H1 (cell line): ENCODE measurements around the gene CCDC40. TPM values are rescaled to one million over a fixed set of nuclear protein-coding genes. Genes with fewer than 3 reads are reported as not detected.

Experiments
- CEBPB ChIP-seq: IDR thresholded peaks from 2 replicates; pipeline ENCODE4 v1.6.1; 2012; ENCODE audit warnings: low read depth, low read length
- EGR1 ChIP-seq: IDR thresholded peaks from 2 replicates; pipeline ENCODE4 v1.6.1; 2011; ENCODE audit warnings: low read depth, low read length, borderline replicate concordance
- EZH2 ChIP-seq: fragments of 200-600 bp; sonication (generic); IDR thresholded peaks from 2 replicates; pipeline ENCODE4 v1.7.1; 2012; ENCODE audit warnings: low read depth, mild to moderate bottlenecking, moderate library complexity, low read length, inconsistent platforms; ENCODE audit not compliant: severe bottlenecking
- HDAC2 ChIP-seq, 2 experiments: fragments of 300-600 bp in 1 of 2; sonication (generic) in 1 of 2; IDR thresholded peaks; 2 replicates each; pipeline ENCODE4 v1.6.1; 2011 to 2012; ENCODE audit warnings: low read depth in 2 of 2, low read length in 2 of 2, mild to moderate bottlenecking in 2 of 2, moderate library complexity in 2 of 2, borderline replicate concordance in 1 of 2, inconsistent platforms in 1 of 2
- KDM4A ChIP-seq: IDR thresholded peaks from one replicate; pipeline ENCODE4 v1.7.1; 2012; ENCODE audit warnings: low read depth, mild to moderate bottlenecking, moderate library complexity, low read length, inconsistent platforms; ENCODE audit not compliant: severe bottlenecking
- KDM5A ChIP-seq: fragments of 200-600 bp; IDR thresholded peaks from 2 replicates; pipeline ENCODE4 v1.7.1; 2012; ENCODE audit warnings: mild to moderate bottlenecking, low read length, inconsistent platforms, mixed read lengths
- NANOG ChIP-seq: IDR thresholded peaks from 2 replicates; pipeline ENCODE4 v1.6.1; 2011; ENCODE audit warnings: low read length, low read depth, mild to moderate bottlenecking, inconsistent platforms; ENCODE audit not compliant: insufficient read depth, poor library complexity, severe bottlenecking
- POLR2A ChIP-seq, 2 experiments: IDR thresholded peaks; 1 replicate in 1 of 2; 2 replicates in 1 of 2; pipeline ENCODE4 v1.6.1; 2011; ENCODE audit warnings: low read depth in 2 of 2, low read length in 2 of 2, mild to moderate bottlenecking in 2 of 2; ENCODE audit errors: control extremely low read depth in 1 of 2
- POLR2AphosphoS5 ChIP-seq: IDR thresholded peaks from 2 replicates; pipeline ENCODE4 v1.6.1; 2011; ENCODE audit warnings: low read depth, low read length
- TAF1 ChIP-seq: IDR thresholded peaks from 2 replicates; pipeline ENCODE4 v1.6.1; 2011; ENCODE audit warnings: mild to moderate bottlenecking, low read depth, low read length
- TBP ChIP-seq: IDR thresholded peaks from 2 replicates; pipeline ENCODE4 v1.6.1; 2011; ENCODE audit warnings: low read depth, low read length, improper control_type of control experiment
- polyA plus RNA-seq, 7 experiments: library from polyadenylated mRNA; depleted of rRNA in 3 of 7; stranded (reverse) in 5 of 7; unstranded in 2 of 7; fragments of >200 nt in 5 of 7; fragments of 200-250 nt in 2 of 7; gene quantifications; 1 replicate in 5 of 7; 2 replicates in 1 of 7; 4 replicates in 1 of 7; pipeline versions ENCODE4 v1.2.1 to v1.2.3, GENCODE V29; 2011 to 2013; ENCODE audit warnings: missing spikeins in 2 of 7, mixed read lengths in 2 of 7
- total RNA-seq: library from RNA; stranded (reverse); fragmentation: NEBNext Ultra II Directional; extraction: Animal tissue kit (Norgen Biotek cat#: 25700); gene quantifications from 2 replicates; pipeline ENCODE4 v1.2.1, GENCODE V29; 2021
- TF ChIP-seq, protein P1 (sequence below): IDR thresholded peaks from 2 replicates; pipeline ENCODE4 v1.6.1; 2011; ENCODE audit warnings: low read length, improper control_type of control experiment

Gene CCDC40
- total and polyA plus RNA-seq, 2 of the 8 experiments (the other 6 are each of a cell fraction or from before 2014, with no cell fraction given), result 4.1 to 11.5 TPM

DNA sequence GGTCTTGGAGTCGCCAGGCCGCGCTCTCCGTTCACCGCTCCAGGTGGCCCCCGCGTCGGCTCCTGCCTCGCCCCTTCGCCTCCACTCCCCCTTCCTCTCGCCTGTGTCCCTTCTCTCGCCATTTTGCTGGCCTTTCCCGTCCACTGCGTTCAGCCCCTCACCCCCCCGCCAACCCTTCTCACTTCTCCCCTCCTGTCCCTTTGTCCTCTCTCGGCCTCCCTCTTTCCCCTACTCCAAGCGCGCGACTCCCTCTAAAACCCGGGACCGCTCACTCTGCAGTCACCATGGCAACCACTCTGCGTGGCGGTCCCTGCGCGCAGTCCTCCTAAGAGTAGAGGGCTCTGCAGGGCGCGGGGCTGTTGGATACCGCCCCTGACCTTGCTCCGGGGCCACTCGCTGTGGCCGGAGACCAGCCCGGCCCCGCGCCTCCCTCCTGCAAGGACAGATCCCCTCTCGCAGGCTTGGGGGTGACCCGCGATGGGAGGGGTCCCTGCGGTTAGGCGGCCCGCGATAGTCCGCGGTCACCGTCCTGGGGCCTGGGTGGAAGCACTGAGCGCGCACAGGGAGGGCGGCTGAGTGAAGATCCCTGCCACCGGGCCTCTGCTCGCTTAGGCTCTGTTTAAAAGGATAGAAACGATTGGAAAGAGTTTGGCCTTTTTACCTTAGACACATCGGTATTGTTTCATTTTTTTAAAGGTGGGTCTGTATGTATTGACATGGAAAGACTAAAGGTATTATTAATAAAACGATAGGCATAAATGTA lies 454 bp downstream of the CCDC40 start (continued):
- no peak for TF ChIP-seq NANOG
- TF ChIP-seq TBP, result no peak
- TF ChIP-seq HDAC2 (IDR thresholded peaks at IDR 0.05; ENCODE audit: borderline replicate concordance in 1 of 2, low read depth in 2 of 2, low read length in 2 of 2), result 0 out of 4 replicates have a peak, but pooled peaks of 1 of the 2 experiments have one; percentile 19
- TF ChIP-seq KDM5A, result no peak
- TF ChIP-seq, protein P1, sequence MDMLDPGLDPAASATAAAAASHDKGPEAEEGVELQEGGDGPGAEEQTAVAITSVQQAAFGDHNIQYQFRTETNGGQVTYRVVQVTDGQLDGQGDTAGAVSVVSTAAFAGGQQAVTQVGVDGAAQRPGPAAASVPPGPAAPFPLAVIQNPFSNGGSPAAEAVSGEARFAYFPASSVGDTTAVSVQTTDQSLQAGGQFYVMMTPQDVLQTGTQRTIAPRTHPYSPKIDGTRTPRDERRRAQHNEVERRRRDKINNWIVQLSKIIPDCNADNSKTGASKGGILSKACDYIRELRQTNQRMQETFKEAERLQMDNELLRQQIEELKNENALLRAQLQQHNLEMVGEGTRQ, result no peak
- TF ChIP-seq POLR2AphosphoS5, result no peak; the same call in none of the 2 replicates
- TF ChIP-seq CEBPB, result no peak
- TF ChIP-seq KDM4A, result peak; percentile 97
- no peak; the same call in 1 of the 2 replicates for TF ChIP-seq TAF1
- no peak for TF ChIP-seq EZH2
- no peak for TF ChIP-seq EGR1
- peak in 1 of 2 experiments; percentile 72; a peak in 2 of 3 replicates for TF ChIP-seq POLR2A (IDR thresholded peaks at IDR 0.05; ENCODE audit: control extremely low read depth in 1 of 2, low read depth in 2 of 2, low read length in 2 of 2)
